A673 (cell line): ENCODE data around the gene ZFPM1. TPM values are rescaled to one million over a fixed set of nuclear protein-coding genes. Genes with fewer than 3 reads are reported as not detected.

Experiments
- BruUV-seq: library from RNA; stranded (reverse); fragments of 400-500 nt; replicated peaks from 2 replicates; lab custom pipeline; 2021; lab: Mats Ljungman, UMichigan
- CTCF ChIA-PET: fragments of 300-600 bp; sonication (Branson Sonifier 250); formaldehyde crosslinking; loops from one replicate; lab custom pipeline; 2022; ENCODE audit warnings: antibody characterized with exemption; lab: Charles Lee
- POLR2A ChIA-PET: fragments of 300-600 bp; sonication (Branson Sonifier 250); formaldehyde crosslinking; loops from one replicate; lab custom pipeline; 2022; ENCODE audit warnings: antibody characterized with exemption; ENCODE audit not compliant: low non-redundant PET; lab: Charles Lee
- DNase-seq: peaks from one replicate; pipeline ENCODE4 v3.0.0-alpha.2; 2015; ENCODE audit warnings: low spot score
- H3K27ac ChIP-seq: fragments of 200-600 bp; sonication (generic); 2 replicates; pipeline ENCODE4 v1.5.1; 2016; ENCODE audit warnings: mixed run types, low read depth, mild to moderate bottlenecking, mixed read lengths, antibody characterized with exemption, low read length; ENCODE audit not compliant: poor library complexity, severe bottlenecking
- H3K27me3 ChIP-seq: fragments of 200-600 bp; sonication (generic); replicated peaks from 2 replicates; pipeline ENCODE4 v1.6.1; 2017; ENCODE audit warnings: mixed run types, low read depth, mild to moderate bottlenecking, mixed read lengths, antibody characterized with exemption, low read length; ENCODE audit not compliant: insufficient read depth, poor library complexity
- H3K36me3 ChIP-seq: fragments of 200-600 bp; sonication (generic); 2 replicates; pipeline ENCODE4 v1.6.1; 2016; ENCODE audit warnings: mixed run types, mild to moderate bottlenecking, mixed read lengths, antibody characterized with exemption, low read length; ENCODE audit not compliant: insufficient read depth, poor library complexity, severe bottlenecking
- H3K4me1 ChIP-seq: fragments of 200-600 bp; sonication (generic); 2 replicates; pipeline ENCODE4 v1.6.1; 2017; ENCODE audit warnings: mixed run types, mild to moderate bottlenecking, mixed read lengths, antibody characterized with exemption, low read length; ENCODE audit not compliant: insufficient read depth, poor library complexity, severe bottlenecking
- H3K4me3 ChIP-seq: fragments of 200-600 bp; sonication (generic); 2 replicates; pipeline ENCODE4 v1.5.1; 2016; ENCODE audit warnings: low read depth, mixed run types, mild to moderate bottlenecking, mixed read lengths, low read length; ENCODE audit not compliant: poor library complexity, severe bottlenecking
- H3K9me3 ChIP-seq: fragments of 200-600 bp; sonication (generic); 2 replicates; pipeline ENCODE4 v1.6.1; 2016; ENCODE audit warnings: mixed run types, low read depth, mild to moderate bottlenecking, mixed read lengths, antibody characterized with exemption, low read length; ENCODE audit not compliant: poor library complexity, severe bottlenecking
- CTCF ChIP-seq: fragments of 300-800, 200-600 bp; sonication (generic); conservative IDR thresholded peaks from 2 replicates; pipeline ENCODE4 v1.5.1; 2017; ENCODE audit warnings: low read depth, mild to moderate bottlenecking, antibody characterized with exemption, low read length, moderate library complexity, mixed read lengths
- EZH2 ChIP-seq: fragments of 200-600 bp; sonication (generic); IDR thresholded peaks from 2 replicates; pipeline ENCODE4 v1.6.1; 2017; ENCODE audit warnings: borderline replicate concordance, low read depth, mild to moderate bottlenecking, mixed read lengths, antibody characterized with exemption, low read length; ENCODE audit not compliant: poor library complexity, severe bottlenecking
- intact Hi-C: fragments of 100-400 bp; cut with micrococcal nuclease; formaldehyde crosslinking; loops from one replicate; pipeline ENCODE4 v1.10.0; 2022; ENCODE audit not compliant: unreplicated experiment
- total RNA-seq: library from RNA; stranded (reverse); gene quantifications from 2 replicates; pipeline ENCODE4 v1.2.3, GENCODE V29; 2021

The ZFPM1 gene
- total RNA-seq, 1 experiment from 2014 or later = 5.6 TPM

- CTCF ChIA-PET = interaction anchor here (0.6 kb wide), 1 partner anchor 60 kb away, joined by 6 read pairs; no protein-coding TSS in a partner anchor
- TF ChIP-seq CTCF (no peak), EZH2 (no peak)
- intact Hi-C loops = no loop called here
Observed at GRCh38 chr16:88424587-88425235, 28.4 kb upstream of the ZFPM1 start.

GRCh38 chr16:88426018-88426417, 27.1 kb upstream of the ZFPM1 start:
- ChIA-PET POLR2A (no interaction called here), CTCF (no interaction called here)
- Histone ChIP-seq H3K4me3 (no peak overlapping the region), H3K27me3 (peaks cover 17% of the 10 kb centered on the region), H3K4me1 (no peaks in the 10 kb centered on the region), H3K27ac (no peak overlapping the region), H3K9me3 (no peaks in the 10 kb centered on the region), H3K36me3 (no peaks in the 10 kb centered on the region)
- TF ChIP-seq CTCF (no peak), EZH2 (no peak)
- no TSS peak for BruUV-seq
- intact Hi-C loops = no loop called here
- DNase-seq = no peak

More at GRCh38 chr16:88424587-88425235, 28.4 kb upstream of the ZFPM1 start:
- Histone ChIP-seq H3K27ac (no peak overlapping the region), H3K4me1 (no peaks in the 10 kb centered on the region), H3K4me3 (no peak overlapping the region), H3K27me3 (peaks cover 4% of the 10 kb centered on the region), H3K9me3 (no peaks in the 10 kb centered on the region), H3K36me3 (no peaks in the 10 kb centered on the region)
- no peak for DNase-seq
- no TSS peak for BruUV-seq
- POLR2A ChIA-PET = no interaction called here

- CTCF ChIA-PET = no interaction called here
- H3K36me3 ChIP-seq = no peaks in the 10 kb centered on the region
Observed at GRCh38 chr16:88427376-88427775, 25.7 kb upstream of the ZFPM1 start.

More at GRCh38 chr16:88427376-88427775, 25.7 kb upstream of the ZFPM1 start:
- Histone ChIP-seq H3K4me3 (no peak overlapping the region), H3K9me3 (no peaks in the 10 kb centered on the region), H3K27ac (no peak overlapping the region), H3K27me3 (peaks cover 30% of the 10 kb centered on the region), H3K4me1 (no peaks in the 10 kb centered on the region)
- no TSS peak for BruUV-seq
- no peak for DNase-seq
- POLR2A ChIA-PET = no interaction called here
- intact Hi-C loops = no loop called here
- no peak for TF ChIP-seq CTCF
